Pancreas (tissue), 10 donors: ENCODE data around the gene TRIM28. TPM values are rescaled to one million over a fixed set of nuclear protein-coding genes. Genes with fewer than 3 reads are reported as not detected.

Experiments
- ATAC-seq, 4 donors: fragments of 200-7000 bp; cut with Tn5 transposase; one replicate each; pipeline versions ENCODE4 v1.8.0 to v1.9.1; 2020; ENCODE audit warnings: mild to moderate bottlenecking in 4 of 4, moderate library complexity in 4 of 4
- DNase-seq, 6 donors: peaks; one replicate each; pipeline ENCODE4 v3.0.0-alpha.2; 2020
- FAIRE-seq: peaks from 2 replicates; lab custom pipeline; 2012; peaks lifted over from hg19 to GRCh38; lab: Jason Lieb, UNC
- H3K27ac ChIP-seq, 4 donors: fragments of 200-600 bp; sonication (generic); 1 replicate in 3 of 4; 2 replicates in 1 of 4; pipeline versions ENCODE4 v1.5.0 to v1.8.0; 2020
- H3K27me3 ChIP-seq, 4 donors: fragments of 200-600 bp; one replicate each; pipeline ENCODE4 v1.8.0; 2021
- H3K36me3 ChIP-seq, 3 donors: fragments of 200-600 bp; sonication (generic) in 1 of 3; one replicate each; pipeline versions ENCODE4 v1.5.0 to v1.8.0; 2020 to 2021
- H3K4me1 ChIP-seq, 3 donors: fragments of 200-600 bp; one replicate each; pipeline ENCODE4 v1.8.0; 2021
- H3K4me3 ChIP-seq, 4 donors: fragments of 200-600 bp; sonication (generic) in 2 of 4; one replicate each; pipeline versions ENCODE4 v1.5.0 to v1.8.0; 2020 to 2021
- H3K9me3 ChIP-seq, 4 donors: fragments of 200-600 bp; one replicate each; pipeline ENCODE4 v1.8.0; 2021
- CTCF ChIP-seq, 4 donors: fragments of 200-600 bp; sonication (generic) in 3 of 4; IDR thresholded peaks; one replicate each; pipeline versions ENCODE4 v1.5.0 to v1.8.0; 2021; ENCODE audit warnings: antibody characterized with exemption in 4 of 4
- WGBS, 2 donors: extraction: QIAGEN DNeasy Blood & Tissue Kit; methylation state at CpG; one replicate each; pipeline ENCODE4 v1.1.7; 2013; 5-methylcytosine and 5-hydroxymethylcytosine counted together
- intact Hi-C, 3 donors: fragments of 100-400 bp; cut with DNase I; formaldehyde crosslinking; loops; one replicate each; pipeline versions ENCODE4 v1.11.1 to v1.14.2; 2022
- polyA plus RNA-seq, 2 donors: library from polyadenylated mRNA; stranded (reverse); fragments of 200-250 nt; gene quantifications; one replicate each; pipeline ENCODE4 v1.2.3, GENCODE V29; 2013
- total RNA-seq, 6 donors: library from RNA; stranded (reverse); fragmentation: NEBNext Ultra II Directional in 4 of 6; extraction: Animal tissue kit (Norgen Biotek cat#: 25700) in 4 of 6; gene quantifications; one replicate each; pipeline versions ENCODE4 v1.2.1 to v1.2.4, GENCODE V29; 2021 to 2023
- donor health status: healthy with polysubstance abuse.
- donor health status: DM: no; HTN: no; CAD: no; lungs with moderate emphysema.
- donor health status: DM: no; HTN: no; CAD: no.
- donor health status: control.
- donor health status: control.
- donor health status: Bipolar disorder and iron deficiency.
- donor health status: DM: yes; HTN: yes; CAD: no.
- donor health status: DM: no; HTN: no; CAD: no.
- donor health status: DM: no; HTN: no; CAD: no.
- donor health status: DM: yes; HTN: yes; CAD: no.

TRIM28 gene
- total and polyA plus RNA-seq, 8 donors: 128 to 212 (median 190) TPM

- ATAC-seq (peak; percentile 57 to 71 (median 66)), DNase-seq (peak; percentile 85 to 95 (median 90)), FAIRE-seq (no peak)
- intact Hi-C loops: no loop called here
- H3K4me3 ChIP-seq: peak overlapping the region; percentile 39 to 86 (median 69)
- no peaks in the 10 kb centered on the region for H3K9me3 ChIP-seq
- WGBS, 2 donors: 1% methylated on average over 33 of the region's 33 CpGs
- H3K36me3 ChIP-seq: peaks cover 0 to 10% (median 0%) of the 10 kb centered on the region in 3 donors
- no peaks in the 10 kb centered on the region for H3K27me3 ChIP-seq
- H3K4me1 ChIP-seq: peaks cover 25 to 37% (median 26%) of the 10 kb centered on the region in 3 donors
- no peak for TF ChIP-seq CTCF (IDR thresholded peaks at IDR 0.05)
- peak overlapping the region; percentile 98 to 100 (median 98) for H3K27ac ChIP-seq
These were observed 15.6 kb downstream of the TRIM28 start for GRCh38 chr19:58559275-58560006.

- Histone ChIP-seq H3K4me1 (peaks cover 25 to 36% (median 26%) of the 10 kb centered on the region in 3 donors), H3K36me3 (peaks cover 0 to 10% (median 0%) of the 10 kb centered on the region in 3 donors), H3K9me3 (no peaks in the 10 kb centered on the region), H3K4me3 (peak overlapping the region in 3 of 4 donors; percentile 39 to 81 (median 57)), H3K27me3 (no peaks in the 10 kb centered on the region), H3K27ac (peak overlapping the region; percentile 98 to 100 (median 98))
- intact Hi-C loops: no loop called here
- FAIRE-seq: no peak
- 80 to 83% methylated on average over 8 of the region's 8 CpGs for WGBS, 2 donors
- no peak for TF ChIP-seq CTCF (IDR thresholded peaks at IDR 0.05)
- DNase-seq: peak in 1 of 6 donors; percentile 50
- ATAC-seq: no peak
These were observed 16.4 kb downstream of the TRIM28 start for GRCh38 chr19:58560007-58560887.

GRCh38 chr19:58560921-58561320, 17.1 kb downstream of the TRIM28 start:
- ATAC-seq (no peak), FAIRE-seq (no peak), DNase-seq (no peak)
- H3K9me3 ChIP-seq: no peaks in the 10 kb centered on the region
- intact Hi-C loops: no loop called here
- H3K27me3 ChIP-seq: no peaks in the 10 kb centered on the region
- H3K4me3 ChIP-seq: no peak overlapping the region
- H3K27ac ChIP-seq: no peak overlapping the region
- H3K36me3 ChIP-seq: peaks cover 0 to 9% (median 0%) of the 10 kb centered on the region in 3 donors
- TF ChIP-seq CTCF (IDR thresholded peaks at IDR 0.05): no peak
- H3K4me1 ChIP-seq: peaks cover 25 to 31% (median 26%) of the 10 kb centered on the region in 3 donors

- 45 to 48% methylated on average over 16 of the region's 16 CpGs for WGBS, 2 donors
- peak in 2 of 6 donors; percentile 36 to 85 for DNase-seq
- no peak for FAIRE-seq
- TF ChIP-seq CTCF (IDR thresholded peaks at IDR 0.05): no peak
- peaks cover 0 to 3% (median 0%) of the 10 kb centered on the region in 3 donors for H3K36me3 ChIP-seq
- peak overlapping the region in 2 of 4 donors; percentile 32 to 33 for H3K4me3 ChIP-seq
- intact Hi-C loops: no loop called here
- peak overlapping the region in 1 of 4 donors; percentile 28 for H3K27ac ChIP-seq
- no peaks in the 10 kb centered on the region for H3K9me3 ChIP-seq
- ATAC-seq: no peak
- H3K27me3 ChIP-seq: no peaks in the 10 kb centered on the region
- peaks cover 23 to 29% (median 26%) of the 10 kb centered on the region in 3 donors for H3K4me1 ChIP-seq
These were observed 17.7 kb downstream of the TRIM28 start for GRCh38 chr19:58561373-58562121.
